Activated T-cell treated with anti-CD3 and anti-CD28 coated beads, Interleukin-2, amount 50 U/mL, for 72 hours (primary cell): Measurements from ENCODE around the gene PDZRN3. TPM values are rescaled to one million over a fixed set of nuclear protein-coding genes. Genes with fewer than 3 reads are reported as not detected.

Source experiments
- ATAC-seq, 2 donors: fragments of 150-1000 bp; cut with Tn5 transposase; replicated peaks in 1 of 2; 2 replicates each; pipeline ENCODE4 v1.10.0; 2021; ENCODE audit warnings: moderate library complexity in 2 of 2, mild to moderate bottlenecking in 1 of 2
- DNase-seq, 2 donors: peaks; one replicate each; pipeline ENCODE4 v3.0.0; 2021 to 2022; ENCODE audit warnings: mixed read lengths in 1 of 2
- H3K27ac Mint-ChIP-seq: one replicate; pipeline ENCODE4 v1.8.0; 2022; ENCODE audit warnings: mild to moderate bottlenecking, moderate library complexity, mixed read lengths
- H3K27me3 Mint-ChIP-seq: one replicate; pipeline ENCODE4 v1.8.0; 2022; ENCODE audit warnings: low read depth, mixed read lengths
- H3K36me3 Mint-ChIP-seq, 2 donors: one replicate each; pipeline ENCODE4 v1.8.0; 2022; ENCODE audit warnings: mixed read lengths in 2 of 2, mild to moderate bottlenecking in 1 of 2; ENCODE audit not compliant: insufficient read depth in 2 of 2
- H3K4me1 Mint-ChIP-seq: one replicate; pipeline ENCODE4 v1.8.0; 2022; ENCODE audit warnings: low read depth, mixed read lengths
- H3K4me3 Mint-ChIP-seq, 2 donors: one replicate each; pipeline ENCODE4 v1.8.0; 2022; ENCODE audit warnings: mild to moderate bottlenecking in 2 of 2, mixed read lengths in 2 of 2, moderate library complexity in 2 of 2
- H3K9me3 Mint-ChIP-seq, 2 donors: one replicate each; pipeline ENCODE4 v1.8.0; 2022; ENCODE audit warnings: mixed read lengths in 2 of 2
- total RNA-seq, 2 donors: library from RNA; stranded (reverse); gene quantifications; one replicate each; pipeline ENCODE4 v1.2.3, GENCODE V29; 2022

PDZRN3 gene
- total RNA-seq, 2 donors from 2014 or later: not detected

DNA sequence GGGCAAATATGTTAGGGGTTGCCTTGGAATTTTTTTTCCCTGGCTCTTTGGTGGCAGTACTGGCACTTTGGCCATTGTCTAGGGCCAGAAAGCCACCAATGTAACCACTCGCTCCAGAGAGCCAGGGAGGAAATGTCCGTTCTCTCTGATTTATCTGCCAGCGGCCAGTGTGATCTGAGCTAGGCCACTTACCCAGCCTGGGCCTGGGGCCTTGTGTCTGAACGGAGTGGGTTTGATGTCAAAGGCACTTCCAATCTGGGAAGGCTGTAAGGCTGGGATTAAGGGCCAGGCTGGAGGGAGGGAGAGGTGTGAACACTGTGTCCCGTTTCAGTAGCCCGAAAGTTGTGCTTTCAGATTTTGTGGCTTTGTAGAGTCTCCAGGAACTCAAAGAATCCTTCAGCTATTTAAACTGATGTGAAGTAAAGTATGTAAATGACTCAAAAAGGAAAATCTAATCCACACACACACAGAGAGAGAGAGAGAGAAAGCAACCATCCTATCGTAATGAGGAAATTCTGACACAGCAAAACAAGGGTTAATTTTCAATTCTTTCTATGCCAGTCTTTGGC lies 271.0 kb downstream of the PDZRN3 start:
- ATAC-seq (no peak), DNase-seq (no peak)
- peaks cover 2 to 3% of the 10 kb centered on the region in 2 donors for H3K9me3 Mint-ChIP-seq
- H3K4me3 Mint-ChIP-seq: no peak overlapping the region
- H3K36me3 Mint-ChIP-seq: peaks cover 0 to 2% of the 10 kb centered on the region in 2 donors
- no peaks in the 10 kb centered on the region for H3K4me1 Mint-ChIP-seq
- peaks cover 4% of the 10 kb centered on the region for H3K27me3 Mint-ChIP-seq
- H3K27ac Mint-ChIP-seq: no peak overlapping the region

DNA sequence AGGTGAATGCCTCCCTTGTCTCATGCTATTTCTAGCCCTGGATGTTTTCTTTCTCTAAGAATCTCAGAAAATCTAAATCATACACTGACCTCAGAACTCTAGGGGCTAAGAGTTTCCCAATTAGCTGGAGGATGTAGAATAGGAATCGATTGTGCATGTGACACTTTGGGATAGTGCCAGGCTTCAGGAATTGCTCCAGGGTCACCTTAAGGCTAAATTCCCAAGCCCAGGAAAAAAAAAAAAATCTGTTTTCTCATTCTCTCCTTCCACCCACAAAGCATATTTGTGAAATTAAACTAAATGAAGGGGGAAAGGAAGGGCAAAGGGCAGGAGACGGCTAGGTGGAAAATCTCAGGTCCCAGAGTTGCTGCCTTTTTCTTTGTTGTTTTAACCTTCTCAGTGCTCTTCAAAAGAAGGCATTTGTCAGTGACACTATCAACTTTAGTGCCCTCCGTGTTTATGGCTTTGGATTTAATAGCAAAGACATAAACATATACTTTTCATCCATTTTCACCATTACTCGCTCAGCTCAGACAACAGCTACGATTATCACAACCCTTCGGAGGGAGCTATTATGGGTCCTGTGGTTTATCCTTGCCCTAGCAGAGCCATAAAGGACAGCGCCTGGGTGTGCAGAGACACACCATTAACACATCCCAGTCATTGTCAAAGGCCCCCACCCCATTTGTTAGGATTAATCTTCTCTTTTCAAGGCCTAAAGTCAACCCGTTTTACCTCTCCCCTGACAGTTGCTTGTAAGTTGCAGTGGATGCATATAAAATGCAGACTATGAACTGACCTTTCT lies 271.7 kb downstream of the PDZRN3 start:
- Mint-ChIP-seq H3K36me3 (peaks cover 0 to 2% of the 10 kb centered on the region in 2 donors), H3K27me3 (peaks cover 10% of the 10 kb centered on the region)

DNA sequence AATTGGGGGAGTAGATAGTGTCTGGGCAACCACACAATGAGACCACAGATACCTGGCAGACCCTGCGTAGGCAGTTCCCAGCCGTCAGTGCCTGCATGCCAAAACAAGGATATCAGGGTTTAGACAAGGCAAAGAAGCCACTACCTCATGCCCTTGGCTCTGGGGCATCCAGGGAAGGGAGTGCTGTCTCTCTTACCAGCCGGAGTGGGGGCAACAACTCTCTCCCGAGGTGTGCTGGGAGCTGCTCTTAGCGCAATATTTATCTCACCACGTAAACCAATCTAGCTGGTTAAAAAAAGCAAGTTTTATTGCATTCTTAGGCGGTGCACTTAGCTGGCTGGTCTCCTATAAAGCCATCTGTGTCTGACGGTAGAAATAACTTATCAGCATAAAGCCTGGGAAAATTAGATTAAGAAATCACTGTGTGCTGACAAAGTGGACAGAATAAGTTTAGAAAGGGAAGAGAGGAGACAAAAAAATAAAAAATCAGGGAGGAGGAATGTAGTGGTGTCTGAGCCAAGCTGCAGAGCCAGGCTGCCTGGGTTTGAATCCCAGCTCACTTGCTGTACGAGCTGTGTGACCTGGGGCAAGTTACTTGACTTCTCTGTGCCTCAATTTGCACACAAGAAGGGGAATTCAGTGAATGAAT lies 273.2 kb downstream of the PDZRN3 start:
- DNase-seq (no peak), ATAC-seq (no peak)
- no peak overlapping the region for H3K4me3 Mint-ChIP-seq
- H3K27ac Mint-ChIP-seq: no peak overlapping the region
- no peaks in the 10 kb centered on the region for H3K36me3 Mint-ChIP-seq
- no peaks in the 10 kb centered on the region for H3K9me3 Mint-ChIP-seq
- H3K27me3 Mint-ChIP-seq: peaks cover 14% of the 10 kb centered on the region
- no peaks in the 10 kb centered on the region for H3K4me1 Mint-ChIP-seq

More for the DNA sequence above, 271.7 kb downstream of the PDZRN3 start:
- H3K4me3 Mint-ChIP-seq: no peak overlapping the region
- ATAC-seq: no peak
- H3K9me3 Mint-ChIP-seq: peaks cover 2 to 3% of the 10 kb centered on the region in 2 donors
- H3K4me1 Mint-ChIP-seq: no peaks in the 10 kb centered on the region
- no peak overlapping the region for H3K27ac Mint-ChIP-seq
- no peak for DNase-seq

- no peak overlapping the region for H3K4me3 Mint-ChIP-seq
These were observed 273.7 kb downstream of the PDZRN3 start for GRCh38 chr3:73350996-73351395.

DNA sequence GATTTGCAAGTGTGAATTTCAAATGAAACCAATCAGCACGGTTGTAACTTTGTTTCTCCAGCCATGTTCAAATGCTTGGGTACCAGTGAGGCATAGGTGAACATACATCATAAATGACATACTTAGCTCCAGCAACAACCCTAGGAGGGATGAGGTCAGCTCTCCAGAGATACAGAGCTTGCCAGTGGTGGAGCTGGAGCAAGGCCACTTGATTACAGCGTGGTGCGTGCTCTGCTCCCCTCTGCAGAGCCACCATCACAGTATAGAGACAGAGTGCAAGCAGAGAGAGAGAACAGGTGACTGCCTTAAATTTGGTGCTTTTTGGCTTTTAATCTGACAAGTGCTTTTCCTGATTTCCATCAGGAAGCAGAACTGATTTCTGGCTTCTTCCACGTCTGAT lies 275.1 kb downstream of the PDZRN3 start:
- no peak for ATAC-seq
- Mint-ChIP-seq H3K36me3 (no peaks in the 10 kb centered on the region), H3K27ac (no peak overlapping the region), H3K4me3 (no peak overlapping the region), H3K27me3 (peaks cover 14% of the 10 kb centered on the region), H3K4me1 (no peaks in the 10 kb centered on the region), H3K9me3 (no peaks in the 10 kb centered on the region)
- DNase-seq: no peak

More at GRCh38 chr3:73350996-73351395, 273.7 kb downstream of the PDZRN3 start:
- Mint-ChIP-seq H3K36me3 (no peaks in the 10 kb centered on the region), H3K9me3 (no peaks in the 10 kb centered on the region), H3K27ac (no peak overlapping the region), H3K27me3 (peaks cover 14% of the 10 kb centered on the region), H3K4me1 (no peaks in the 10 kb centered on the region)
- DNase-seq: no peak
- ATAC-seq: no peak

GRCh38 chr3:73342077-73342476 lies 282.7 kb downstream of the PDZRN3 start:
- DNase-seq (no peak), ATAC-seq (no peak)
- H3K9me3 Mint-ChIP-seq: peaks cover 0 to 4% of the 10 kb centered on the region in 2 donors
- no peaks in the 10 kb centered on the region for H3K4me1 Mint-ChIP-seq
- no peak overlapping the region for H3K27ac Mint-ChIP-seq
- H3K4me3 Mint-ChIP-seq: no peak overlapping the region
- no peaks in the 10 kb centered on the region for H3K27me3 Mint-ChIP-seq
- no peaks in the 10 kb centered on the region for H3K36me3 Mint-ChIP-seq

- H3K9me3 Mint-ChIP-seq: peaks cover 0 to 4% of the 10 kb centered on the region in 2 donors
- H3K27me3 Mint-ChIP-seq: no peaks in the 10 kb centered on the region
- ATAC-seq (no peak), DNase-seq (no peak)
- no peaks in the 10 kb centered on the region for H3K36me3 Mint-ChIP-seq
- no peak overlapping the region for H3K27ac Mint-ChIP-seq
- no peaks in the 10 kb centered on the region for H3K4me1 Mint-ChIP-seq
- no peak overlapping the region for H3K4me3 Mint-ChIP-seq
These were observed 283.3 kb downstream of the PDZRN3 start for GRCh38 chr3:73341272-73341935.

DNA sequence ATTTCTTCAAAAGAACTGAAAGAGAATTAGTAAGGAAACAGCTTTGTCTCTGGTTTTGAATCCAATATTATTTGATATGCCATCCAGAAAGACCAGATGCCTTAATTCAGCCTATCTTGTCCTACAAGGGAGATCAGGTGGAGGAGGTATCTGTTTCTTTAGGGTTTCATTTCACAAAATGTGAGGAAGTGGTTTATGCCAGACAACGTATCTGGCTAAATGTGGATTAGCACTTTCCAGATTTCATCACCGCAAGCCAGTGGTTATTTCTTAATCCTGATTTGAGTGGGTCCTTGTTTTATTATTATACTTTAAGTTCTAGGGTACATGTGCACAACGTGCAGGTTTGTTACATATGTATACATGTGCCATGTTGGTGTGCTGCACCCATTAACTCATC lies 292.2 kb downstream of the PDZRN3 start:
- ATAC-seq: no peak
- Mint-ChIP-seq H3K27me3 (no peaks in the 10 kb centered on the region), H3K4me1 (no peaks in the 10 kb centered on the region), H3K9me3 (no peaks in the 10 kb centered on the region), H3K36me3 (no peaks in the 10 kb centered on the region), H3K4me3 (no peak overlapping the region), H3K27ac (no peak overlapping the region)
- DNase-seq: no peak
